GM19193 (cell line): ENCODE measurements around the gene ABCA4.

Source experiments
- POLR2A ChIP-seq: IDR thresholded peaks from 4 replicates; pipeline ENCODE4 v1.6.1; 2011; ENCODE audit not compliant: insufficient read depth, insufficient read length; ENCODE audit errors: extremely low read depth

Gene ABCA4

DNA sequence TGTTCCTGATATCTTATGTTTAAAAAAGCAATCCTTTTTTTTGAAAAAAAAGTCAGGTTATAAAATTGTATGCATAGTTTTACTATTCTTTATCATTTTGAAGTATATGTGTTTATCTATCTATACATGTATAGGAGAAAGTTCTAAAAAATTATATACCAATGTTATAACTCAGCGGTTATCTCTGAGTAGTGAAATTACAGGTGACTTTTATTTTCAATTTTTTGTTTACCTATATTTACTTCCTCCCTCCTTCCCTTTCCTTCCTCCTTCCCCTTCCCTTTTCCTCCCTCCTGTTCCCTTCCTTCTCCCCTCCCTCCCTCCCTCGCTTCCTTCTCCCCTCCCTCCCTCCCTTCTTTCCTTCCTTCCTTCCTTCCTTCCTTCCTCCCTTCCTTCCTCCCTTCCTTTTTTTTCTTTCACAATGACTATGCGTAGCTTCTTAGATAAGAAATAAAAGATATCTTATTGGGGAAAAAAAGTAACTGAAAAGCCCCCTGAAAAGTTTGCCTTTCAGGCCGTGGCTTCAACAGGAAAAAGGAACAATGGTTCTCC is 77.1 kb downstream of the ABCA4 start:
- TF ChIP-seq POLR2A, result no peak

GRCh38 chr1:94042388-94042787 is 78.6 kb downstream of the ABCA4 start:
- no peak for TF ChIP-seq POLR2A

DNA sequence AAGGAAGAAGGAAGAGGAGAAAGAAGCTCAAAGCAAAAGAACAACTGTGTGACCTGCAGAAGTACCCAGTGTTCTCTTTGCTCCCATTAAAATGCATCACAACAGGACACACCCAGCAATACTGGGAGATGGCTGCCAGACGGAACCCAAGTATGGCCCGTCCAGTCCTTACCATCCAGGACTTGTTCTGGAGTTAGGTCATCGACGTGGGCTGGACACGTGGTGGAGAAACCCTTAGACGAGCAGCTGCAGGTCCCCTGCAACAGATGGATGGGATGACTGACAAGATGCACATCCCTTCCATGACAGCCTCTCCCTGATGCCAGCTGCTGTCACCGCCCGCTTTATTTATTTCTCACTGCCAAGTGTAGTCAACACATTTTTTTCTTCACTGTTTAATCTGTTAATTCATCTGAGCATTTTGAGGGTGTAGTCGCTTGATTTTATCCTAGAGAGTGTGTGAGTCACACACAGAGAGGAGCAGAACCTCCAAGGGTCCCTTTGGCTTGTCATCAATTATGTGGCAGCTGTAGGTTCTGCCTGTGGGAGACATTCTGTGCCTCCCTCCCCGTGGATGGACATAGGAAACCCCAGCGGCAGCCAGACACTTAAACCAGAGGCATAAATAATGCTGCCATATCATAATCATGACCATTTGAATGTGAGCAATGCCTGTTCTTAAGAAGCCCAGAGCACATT is 80.9 kb downstream of the ABCA4 start:
- no peak for TF ChIP-seq POLR2A

DNA sequence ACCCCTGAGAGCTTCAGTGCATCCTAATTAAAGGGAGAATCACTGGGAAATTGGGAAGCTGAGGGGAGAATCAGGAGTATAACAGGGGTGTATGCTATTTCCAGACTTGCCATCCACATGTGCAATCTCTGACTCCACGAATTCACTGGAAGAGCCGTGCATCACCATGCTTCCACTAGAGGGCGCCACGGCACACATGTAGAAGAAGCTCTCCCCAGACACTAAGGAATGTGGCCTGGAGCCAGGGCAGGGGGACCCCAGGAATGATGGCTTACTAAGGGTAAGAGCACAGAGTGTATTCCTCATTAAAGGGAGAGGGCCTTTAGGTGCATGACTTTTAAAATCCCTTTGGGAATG is 81.5 kb downstream of the ABCA4 start:
- TF ChIP-seq POLR2A, result no peak

DNA sequence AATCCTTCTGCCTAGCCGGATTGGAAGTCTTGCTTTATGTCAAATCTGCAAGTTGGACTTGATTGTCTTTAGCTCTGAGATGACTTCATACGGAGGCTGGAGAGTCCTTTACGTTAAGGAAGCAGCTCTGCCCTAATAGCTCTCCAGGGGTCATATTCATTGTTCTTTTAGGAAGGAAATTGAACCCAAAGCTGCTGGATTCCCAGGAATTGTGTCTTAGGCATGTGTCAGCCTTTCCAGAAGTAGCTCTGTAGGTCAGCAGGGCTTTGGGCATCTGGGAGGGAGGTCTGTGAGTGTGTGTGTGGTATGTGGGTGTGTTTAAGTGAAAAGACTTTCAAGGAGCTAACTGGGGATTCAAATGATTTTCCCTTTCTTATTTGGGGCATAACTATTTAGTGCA is 82.4 kb downstream of the ABCA4 start:
- TF ChIP-seq POLR2A, result no peak

DNA sequence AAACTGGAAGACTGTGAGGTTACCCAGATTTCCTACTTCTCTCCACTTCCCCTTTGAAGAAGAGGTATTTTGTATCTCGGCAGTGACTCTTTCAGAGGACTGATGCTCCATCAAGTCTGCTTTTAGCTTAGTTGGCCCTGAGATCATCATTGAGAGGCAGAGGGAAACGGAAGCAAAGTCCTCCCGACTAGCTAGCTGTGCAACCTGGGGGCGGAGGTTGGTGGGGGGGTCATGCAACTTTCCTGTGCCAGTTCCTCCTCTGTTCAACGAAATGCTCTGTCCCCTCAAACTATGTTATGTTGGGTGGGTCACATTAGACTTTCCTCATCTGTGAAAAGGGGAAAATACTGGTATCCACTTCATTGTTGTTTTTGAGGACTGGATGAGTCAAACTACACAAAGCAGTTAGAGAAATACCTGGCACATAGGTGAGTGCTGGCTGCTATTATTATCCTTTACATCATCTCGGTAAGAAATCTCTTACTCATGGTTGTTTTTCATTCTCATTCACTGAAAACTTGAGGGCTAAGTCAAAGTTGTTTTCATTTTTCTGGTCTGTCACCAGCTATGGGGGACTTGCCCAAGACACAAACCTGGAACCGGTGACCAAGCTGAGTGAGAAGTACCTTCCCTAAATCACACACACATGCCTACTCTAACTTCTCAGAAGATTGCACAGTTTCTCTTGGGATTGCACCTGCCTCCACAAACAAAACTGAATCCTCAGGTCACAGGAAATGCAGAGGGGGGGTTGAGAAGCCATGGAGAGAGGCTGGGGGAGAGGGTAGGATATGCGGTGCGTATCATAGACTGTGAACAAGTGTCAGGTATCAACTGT is 83.3 kb downstream of the ABCA4 start:
- no peak for TF ChIP-seq POLR2A

- TF ChIP-seq POLR2A, result no peak
These were observed 84.2 kb downstream of the ABCA4 start for GRCh38 chr1:94036730-94037129.

GRCh38 chr1:94033849-94034248 is 87.1 kb downstream of the ABCA4 start:
- TF ChIP-seq POLR2A, result no peak

- TF ChIP-seq POLR2A, result no peak
These were observed 88.3 kb downstream of the ABCA4 start for GRCh38 chr1:94032637-94033036.

GRCh38 chr1:94031591-94031990 is 89.4 kb downstream of the ABCA4 start:
- TF ChIP-seq POLR2A, result no peak

DNA sequence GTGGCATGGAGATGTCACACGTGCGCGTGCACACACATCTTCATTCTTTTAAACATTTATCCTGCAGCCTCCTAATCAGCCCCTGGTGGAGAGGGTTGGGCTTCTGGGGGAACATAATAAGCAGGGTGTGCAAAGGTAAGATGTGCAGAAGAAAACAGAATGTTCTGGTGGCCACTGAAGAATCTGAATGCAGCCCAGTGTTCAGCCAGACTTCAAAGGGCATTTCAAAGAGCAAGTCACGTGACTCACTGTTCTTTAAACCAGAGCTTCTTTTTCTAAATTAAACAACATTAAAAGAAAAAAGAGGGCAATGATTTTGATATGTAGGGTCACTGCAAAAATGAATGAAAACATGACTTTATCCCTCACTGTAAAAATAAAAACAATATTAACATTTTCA is 89.8 kb downstream of the ABCA4 start:
- TF ChIP-seq POLR2A, result no peak

DNA sequence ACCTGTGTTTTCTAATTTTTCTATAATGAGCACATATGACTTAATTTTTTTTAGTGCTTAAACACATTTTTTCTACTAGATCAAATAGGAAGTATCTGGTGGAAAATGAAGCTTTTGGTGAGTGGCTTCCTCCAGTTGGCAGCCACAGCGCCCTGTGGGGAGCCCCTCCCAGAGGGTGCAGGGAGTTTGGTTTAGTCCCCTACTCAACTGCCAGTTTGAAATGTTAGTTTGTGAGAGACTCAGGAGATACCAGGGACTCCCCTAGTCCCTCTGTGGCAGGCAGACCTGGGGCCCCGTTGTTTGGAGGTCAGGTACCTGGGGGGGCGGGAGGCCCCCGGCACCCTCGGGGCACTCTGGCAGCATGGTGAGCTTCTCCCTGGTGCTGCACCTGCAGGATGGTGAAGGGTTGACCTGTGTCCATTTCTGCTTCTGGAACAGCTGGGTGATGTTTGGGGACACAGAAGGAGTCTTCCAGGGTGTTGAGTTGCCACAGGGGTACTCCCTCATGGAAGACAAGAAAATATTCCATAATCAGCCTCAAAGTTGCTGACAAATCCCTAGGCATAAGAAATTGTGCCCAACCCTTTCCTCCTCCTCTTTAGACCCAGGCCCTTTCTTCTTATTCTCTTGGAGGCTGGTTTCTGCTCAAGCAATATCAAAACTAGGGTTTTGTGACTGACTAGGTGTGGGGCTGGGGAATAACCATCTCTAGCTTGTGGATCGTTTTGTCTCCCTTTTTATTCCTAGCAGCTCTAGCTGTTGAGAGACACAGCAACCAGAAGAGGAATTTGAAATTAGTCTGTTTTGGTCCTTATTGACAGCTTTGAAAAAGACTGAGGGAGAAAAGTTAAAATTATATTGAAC is 91.6 kb downstream of the ABCA4 start:
- TF ChIP-seq POLR2A, result no peak

DNA sequence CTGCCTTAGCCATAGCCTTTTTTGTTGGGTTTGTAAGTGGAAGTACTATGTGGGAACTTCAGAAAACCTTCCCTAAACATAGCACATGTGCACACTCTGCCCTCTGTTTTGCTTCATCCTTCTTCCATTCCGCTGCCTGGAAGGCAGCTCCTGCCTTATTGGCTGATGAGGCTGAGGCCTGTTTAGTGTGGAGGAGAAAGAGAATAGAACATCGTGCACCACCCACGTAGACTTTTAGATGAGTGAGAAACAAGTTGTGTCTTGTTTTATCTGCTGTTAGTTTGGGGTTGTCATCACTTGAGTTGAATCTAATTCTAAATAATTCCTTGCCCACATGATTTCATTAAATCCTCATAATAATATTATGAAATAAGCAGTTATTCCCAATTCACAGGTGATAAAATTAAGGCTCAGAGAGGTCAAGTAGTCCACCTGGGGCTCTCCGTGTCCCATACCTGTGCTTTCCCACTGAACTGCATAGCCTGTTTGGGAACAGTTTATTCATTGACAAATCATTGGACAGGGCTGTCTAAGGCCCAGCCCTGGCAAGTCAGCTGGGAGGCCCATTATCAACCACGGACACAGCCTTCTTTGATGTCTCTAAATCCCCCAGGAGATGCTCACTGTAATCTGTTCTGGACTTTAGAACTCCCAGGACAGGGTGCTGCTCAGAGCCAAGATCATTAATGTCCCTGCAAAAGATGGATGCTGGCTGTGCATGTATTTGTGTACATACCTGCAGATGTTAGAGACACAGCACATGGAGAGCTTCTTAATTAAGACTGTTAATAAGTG is 93.0 kb downstream of the ABCA4 start:
- no peak for TF ChIP-seq POLR2A
